ENCODE results near the gene CLASP1. TPM values are rescaled to one million over a fixed set of nuclear protein-coding genes. Genes with fewer than 3 reads are reported as not detected.

The CLASP1 gene
- total and polyA plus RNA-seq, 4 donors, result 7.5 to 50.0 (median 21.9) TPM

GRCh38 chr2:121376535-121377250 is 272.6 kb downstream of the CLASP1 start:
- Histone ChIP-seq H3K4me1 (ENCODE audit: control insufficient read depth in 4 of 4, insufficient read depth in 4 of 4, low read length in 3 of 4) (no peaks in the 10 kb centered on the region), H3K27me3 (ENCODE audit: control insufficient read depth in 4 of 4, insufficient read depth in 4 of 4, low read length in 3 of 4) (no peaks in the 10 kb centered on the region), H3K4me3 (ENCODE audit: low read depth in 1 of 3, low read length in 3 of 3) (no peak overlapping the region), H3K36me3 (ENCODE audit: control insufficient read depth in 4 of 4, insufficient read depth in 3 of 4, low read depth in 1 of 4, low read length in 3 of 4) (peaks cover 10 to 52% (median 34%) of the 10 kb centered on the region in 4 donors), H3K27ac (ENCODE audit: low read depth in 1 of 2, low read length in 2 of 2) (no peak overlapping the region), H3K9ac (ENCODE audit: low read depth in 1 of 2, low read length in 2 of 2) (no peak overlapping the region), H3K9me3 (ENCODE audit: control insufficient read depth in 4 of 4, low read length in 3 of 4) (no peaks in the 10 kb centered on the region)
- WGBS, result 97% methylated on average over 5 of the region's 5 CpGs
- no peak for TF ChIP-seq ATF3 (IDR thresholded peaks at IDR 0.05)
- no peak for TF ChIP-seq YY1 (IDR thresholded peaks at IDR 0.05)
- TF ChIP-seq, protein P1, sequence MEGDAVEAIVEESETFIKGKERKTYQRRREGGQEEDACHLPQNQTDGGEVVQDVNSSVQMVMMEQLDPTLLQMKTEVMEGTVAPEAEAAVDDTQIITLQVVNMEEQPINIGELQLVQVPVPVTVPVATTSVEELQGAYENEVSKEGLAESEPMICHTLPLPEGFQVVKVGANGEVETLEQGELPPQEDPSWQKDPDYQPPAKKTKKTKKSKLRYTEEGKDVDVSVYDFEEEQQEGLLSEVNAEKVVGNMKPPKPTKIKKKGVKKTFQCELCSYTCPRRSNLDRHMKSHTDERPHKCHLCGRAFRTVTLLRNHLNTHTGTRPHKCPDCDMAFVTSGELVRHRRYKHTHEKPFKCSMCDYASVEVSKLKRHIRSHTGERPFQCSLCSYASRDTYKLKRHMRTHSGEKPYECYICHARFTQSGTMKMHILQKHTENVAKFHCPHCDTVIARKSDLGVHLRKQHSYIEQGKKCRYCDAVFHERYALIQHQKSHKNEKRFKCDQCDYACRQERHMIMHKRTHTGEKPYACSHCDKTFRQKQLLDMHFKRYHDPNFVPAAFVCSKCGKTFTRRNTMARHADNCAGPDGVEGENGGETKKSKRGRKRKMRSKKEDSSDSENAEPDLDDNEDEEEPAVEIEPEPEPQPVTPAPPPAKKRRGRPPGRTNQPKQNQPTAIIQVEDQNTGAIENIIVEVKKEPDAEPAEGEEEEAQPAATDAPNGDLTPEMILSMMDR (IDR thresholded peaks at IDR 0.05; ENCODE audit: low read depth, low read length, missing input control), result no peak
- TF ChIP-seq FOXA1 (IDR thresholded peaks at IDR 0.05), result no peak
- TF ChIP-seq RXRA (IDR thresholded peaks at IDR 0.05), result no peak
- TF ChIP-seq MAX (IDR thresholded peaks at IDR 0.05), result no peak
- TF ChIP-seq SP1 (IDR thresholded peaks at IDR 0.05), result no peak
- TF ChIP-seq, protein P2, sequence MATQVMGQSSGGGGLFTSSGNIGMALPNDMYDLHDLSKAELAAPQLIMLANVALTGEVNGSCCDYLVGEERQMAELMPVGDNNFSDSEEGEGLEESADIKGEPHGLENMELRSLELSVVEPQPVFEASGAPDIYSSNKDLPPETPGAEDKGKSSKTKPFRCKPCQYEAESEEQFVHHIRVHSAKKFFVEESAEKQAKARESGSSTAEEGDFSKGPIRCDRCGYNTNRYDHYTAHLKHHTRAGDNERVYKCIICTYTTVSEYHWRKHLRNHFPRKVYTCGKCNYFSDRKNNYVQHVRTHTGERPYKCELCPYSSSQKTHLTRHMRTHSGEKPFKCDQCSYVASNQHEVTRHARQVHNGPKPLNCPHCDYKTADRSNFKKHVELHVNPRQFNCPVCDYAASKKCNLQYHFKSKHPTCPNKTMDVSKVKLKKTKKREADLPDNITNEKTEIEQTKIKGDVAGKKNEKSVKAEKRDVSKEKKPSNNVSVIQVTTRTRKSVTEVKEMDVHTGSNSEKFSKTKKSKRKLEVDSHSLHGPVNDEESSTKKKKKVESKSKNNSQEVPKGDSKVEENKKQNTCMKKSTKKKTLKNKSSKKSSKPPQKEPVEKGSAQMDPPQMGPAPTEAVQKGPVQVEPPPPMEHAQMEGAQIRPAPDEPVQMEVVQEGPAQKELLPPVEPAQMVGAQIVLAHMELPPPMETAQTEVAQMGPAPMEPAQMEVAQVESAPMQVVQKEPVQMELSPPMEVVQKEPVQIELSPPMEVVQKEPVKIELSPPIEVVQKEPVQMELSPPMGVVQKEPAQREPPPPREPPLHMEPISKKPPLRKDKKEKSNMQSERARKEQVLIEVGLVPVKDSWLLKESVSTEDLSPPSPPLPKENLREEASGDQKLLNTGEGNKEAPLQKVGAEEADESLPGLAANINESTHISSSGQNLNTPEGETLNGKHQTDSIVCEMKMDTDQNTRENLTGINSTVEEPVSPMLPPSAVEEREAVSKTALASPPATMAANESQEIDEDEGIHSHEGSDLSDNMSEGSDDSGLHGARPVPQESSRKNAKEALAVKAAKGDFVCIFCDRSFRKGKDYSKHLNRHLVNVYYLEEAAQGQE (IDR thresholded peaks at IDR 0.05), result no peak
- TF ChIP-seq, protein P3, sequence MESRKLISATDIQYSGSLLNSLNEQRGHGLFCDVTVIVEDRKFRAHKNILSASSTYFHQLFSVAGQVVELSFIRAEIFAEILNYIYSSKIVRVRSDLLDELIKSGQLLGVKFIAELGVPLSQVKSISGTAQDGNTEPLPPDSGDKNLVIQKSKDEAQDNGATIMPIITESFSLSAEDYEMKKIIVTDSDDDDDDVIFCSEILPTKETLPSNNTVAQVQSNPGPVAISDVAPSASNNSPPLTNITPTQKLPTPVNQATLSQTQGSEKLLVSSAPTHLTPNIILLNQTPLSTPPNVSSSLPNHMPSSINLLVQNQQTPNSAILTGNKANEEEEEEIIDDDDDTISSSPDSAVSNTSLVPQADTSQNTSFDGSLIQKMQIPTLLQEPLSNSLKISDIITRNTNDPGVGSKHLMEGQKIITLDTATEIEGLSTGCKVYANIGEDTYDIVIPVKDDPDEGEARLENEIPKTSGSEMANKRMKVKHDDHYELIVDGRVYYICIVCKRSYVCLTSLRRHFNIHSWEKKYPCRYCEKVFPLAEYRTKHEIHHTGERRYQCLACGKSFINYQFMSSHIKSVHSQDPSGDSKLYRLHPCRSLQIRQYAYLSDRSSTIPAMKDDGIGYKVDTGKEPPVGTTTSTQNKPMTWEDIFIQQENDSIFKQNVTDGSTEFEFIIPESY (IDR thresholded peaks at IDR 0.05), result no peak
- TF ChIP-seq HNF4G (IDR thresholded peaks at IDR 0.05), result no peak
- no peak for TF ChIP-seq TAF1 (conservative IDR thresholded peaks at IDR 0.05)
- no peak for DNase-seq (ENCODE audit: low spot score)

DNA sequence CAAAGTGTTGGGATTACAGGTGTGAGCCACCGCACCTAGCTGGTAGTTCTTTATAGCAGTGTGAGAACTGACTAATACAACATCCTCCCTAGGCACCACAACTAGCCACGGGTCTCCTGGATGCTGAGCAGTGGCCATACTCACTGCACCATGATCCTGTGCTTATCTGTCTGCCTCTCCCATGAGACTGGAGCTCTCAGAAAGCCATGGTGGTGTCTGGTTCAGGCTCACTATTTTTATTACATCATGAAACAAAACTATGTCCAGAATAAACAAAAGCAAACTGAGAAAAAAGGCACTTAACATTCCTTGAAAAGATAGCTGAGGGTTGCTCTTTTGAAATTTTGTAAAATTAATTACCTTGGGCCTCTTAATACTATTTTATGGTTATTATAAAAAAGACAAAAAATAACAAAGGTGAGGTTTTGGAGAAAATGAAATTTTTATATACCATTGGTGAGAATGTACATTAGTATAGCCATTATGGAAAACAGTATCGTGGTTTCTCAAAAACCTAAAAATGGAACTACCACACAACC is 273.6 kb downstream of the CLASP1 start:
- Histone ChIP-seq H3K4me3 (ENCODE audit: low read depth in 1 of 3, low read length in 3 of 3) (no peak overlapping the region), H3K27ac (ENCODE audit: low read depth in 1 of 2, low read length in 2 of 2) (no peak overlapping the region), H3K9me3 (ENCODE audit: control insufficient read depth in 4 of 4, low read length in 3 of 4) (no peaks in the 10 kb centered on the region), H3K4me1 (ENCODE audit: control insufficient read depth in 4 of 4, insufficient read depth in 4 of 4, low read length in 3 of 4) (no peaks in the 10 kb centered on the region), H3K27me3 (ENCODE audit: control insufficient read depth in 4 of 4, insufficient read depth in 4 of 4, low read length in 3 of 4) (no peaks in the 10 kb centered on the region), H3K36me3 (ENCODE audit: control insufficient read depth in 4 of 4, insufficient read depth in 3 of 4, low read depth in 1 of 4, low read length in 3 of 4) (peaks cover 9 to 47% (median 28%) of the 10 kb centered on the region in 4 donors), H3K9ac (ENCODE audit: low read depth in 1 of 2, low read length in 2 of 2) (no peak overlapping the region)
- DNase-seq (ENCODE audit: low spot score), result no peak
- 92% methylated on average over 3 of the region's 3 CpGs for WGBS
- TF ChIP-seq, protein P3 (IDR thresholded peaks at IDR 0.05), result no peak
- TF ChIP-seq HNF4A (conservative IDR thresholded peaks at IDR 0.05), result no peak
- no peak for TF ChIP-seq HNF4G (IDR thresholded peaks at IDR 0.05)
- TF ChIP-seq FOXA1 (IDR thresholded peaks at IDR 0.05), result no peak
- no peak for TF ChIP-seq EGR1 (IDR thresholded peaks at IDR 0.05; ENCODE audit: low read depth in 2 of 2)
- TF ChIP-seq RXRA (IDR thresholded peaks at IDR 0.05), result no peak
- TF ChIP-seq, protein P1 (IDR thresholded peaks at IDR 0.05; ENCODE audit: low read depth, low read length, missing input control), result no peak
- TF ChIP-seq JUND (IDR thresholded peaks at IDR 0.05), result no peak
- no peak for TF ChIP-seq RAD21 (IDR thresholded peaks at IDR 0.05)
- no peak for TF ChIP-seq MAX (IDR thresholded peaks at IDR 0.05)
- no peak for TF ChIP-seq TAF1 (conservative IDR thresholded peaks at IDR 0.05)
- TF ChIP-seq FOXA2 (IDR thresholded peaks at IDR 0.05), result no peak
- no peak for TF ChIP-seq ATF3 (IDR thresholded peaks at IDR 0.05)
